Stomach (tissue), 4 donors: ENCODE data around the gene CNOT2.

Source experiments
- POLR2A ChIP-seq, 4 donors: fragments of 450-650 bp; IDR thresholded peaks; one replicate each; pipeline ENCODE4 v1.6.1; 2016; ENCODE audit warnings: antibody characterized with exemption in 4 of 4, control low read depth in 2 of 4, mild to moderate bottlenecking in 1 of 4, moderate library complexity in 1 of 4
- POLR2AphosphoS5 ChIP-seq, 3 donors: sonication (generic); formaldehyde crosslinking; IDR thresholded peaks; one replicate each; pipeline ENCODE4 v1.6.1; 2016; ENCODE audit warnings: antibody characterized with exemption in 3 of 3

- TF ChIP-seq POLR2AphosphoS5 (IDR thresholded peaks at IDR 0.05) = no peak
- TF ChIP-seq POLR2A (IDR thresholded peaks at IDR 0.05) = no peak
These were observed 49.2 kb upstream of the CNOT2 start for GRCh38 chr12:70194076-70194475.
